Measurements from ENCODE around the gene MYCBP. TPM values are rescaled to one million over a fixed set of nuclear protein-coding genes. Genes with fewer than 3 reads are reported as not detected.

Gene MYCBP
- total and polyA plus RNA-seq, 2 of the 13 experiments (the other 11 are each of a cell fraction or from before 2014, with no cell fraction given): 11.4 to 30.4 TPM

- H3K9ac ChIP-seq (ENCODE audit: insufficient read depth, low read depth, low read length): no peak overlapping the region
- H3K79me2 ChIP-seq (ENCODE audit: insufficient read depth, low read length): no peaks in the 10 kb centered on the region
- H2AFZ ChIP-seq (ENCODE audit: low read length): no peak overlapping the region
- no peaks in the 10 kb centered on the region for H3K36me3 ChIP-seq (replicated peaks in 1 of 2; ENCODE audit: control insufficient read depth in 1 of 2, insufficient read depth in 2 of 2, low read length in 2 of 2)
- in situ Hi-C loops (cut with HindIII; ENCODE audit: extremely low pct_ligation_motif_present, low pct_unique_long_range_greater_than_20kb) (no loop called here), intact Hi-C loops (cut with micrococcal nuclease; ENCODE audit: unreplicated experiment) (loop anchor here (10.0 kb wide), 1 partner anchor 568 kb away; no protein-coding TSS in a partner anchor)
- no peaks in the 10 kb centered on the region for H3K4me1 ChIP-seq (ENCODE audit: insufficient read depth, low read length)
- no TSS peak for BruUV-seq (replicated peaks)
- no peaks in the 10 kb centered on the region for H3K9me3 ChIP-seq (ENCODE audit: low read length)
- no peak overlapping the region for H3K27ac ChIP-seq (ENCODE audit: extremely low read length, insufficient read depth, low read length)
- ATAC-seq (no peak), FAIRE-seq (no peak), DNase-seq (ENCODE audit: low spot score) (no peak)
- POLR2A ChIA-PET: no interaction called here
- 10% methylated on average over 5 of the region's 5 CpGs for WGBS (ENCODE audit: low lambda C conversion rate)
- H3K27me3 ChIP-seq (ENCODE audit: control insufficient read depth in 1 of 2, insufficient read depth in 2 of 2, low read length in 2 of 2): peaks cover 0 to 63% of the 10 kb centered on the region in 2 experiments
- no peak overlapping the region for H3K4me2 ChIP-seq (ENCODE audit: low read depth, low read length)
- no peak for TF ChIP-seq NR2F2 (IDR thresholded peaks at IDR 0.05; ENCODE audit: borderline replicate concordance, low read depth)
- TF ChIP-seq KAT2B (IDR thresholded peaks at IDR 0.05; ENCODE audit: borderline replicate concordance, low read depth, low read length): no peak
- TF ChIP-seq HES4 (CRISPR knock-in tag; IDR thresholded peaks at IDR 0.05; ENCODE audit: borderline replicate concordance): no peak
- no peak for TF ChIP-seq HIC2 (CRISPR knock-in tag; IDR thresholded peaks at IDR 0.05; ENCODE audit: low read depth)
- no peak for TF ChIP-seq NCOA5 (CRISPR knock-in tag; IDR thresholded peaks at IDR 0.05)
- TF ChIP-seq MYPOP (CRISPR knock-in tag; IDR thresholded peaks at IDR 0.05): no peak
- no peak for TF ChIP-seq ZNF253 (CRISPR knock-in tag; IDR thresholded peaks at IDR 0.05; ENCODE audit: borderline replicate concordance)
- no peak for TF ChIP-seq HINFP (CRISPR knock-in tag; IDR thresholded peaks at IDR 0.05; ENCODE audit: low read depth)
- TF ChIP-seq HMG20B (CRISPR knock-in tag; conservative IDR thresholded peaks at IDR 0.05): no peak
- no peaks in the 10 kb centered on the region for H4K20me1 ChIP-seq (ENCODE audit: insufficient read depth, low read length)
- no peak overlapping the region for H3K4me3 ChIP-seq (replicated peaks in 1 of 3; ENCODE audit: insufficient read depth in 1 of 3, low read depth in 2 of 3, low read length in 3 of 3)
- CTCF ChIA-PET (ENCODE audit: low intra/inter-chr PET ratio, low total read pairs): no interaction called here
Measured at GRCh38 chr1:38812981-38813380, 60.2 kb downstream of the MYCBP start.

Small RNA genes lying within 50 kb of the gene (small RNA-seq; reads per million reads assigned to genes)
- gene GJA9-MYCBP (ENCODE audit: insufficient read depth in 2 of 3, insufficient read length in 3 of 3, low read depth in 2 of 3, low replicate concordance in 1 of 3): 0 reads per million in 3 experiments

Other genes starting within 250 kb of the MYCBP start
- gene RRAGC, start 13.6 kb downstream of the MYCBP start, total RNA-seq (2016; rRNA removed; fragmentation: Illumina TruSeq; extraction: Trizol): 7.6 and 15.4 TPM in 2 replicates
- gene RRAGC, start 13.6 kb downstream of the MYCBP start, polyA plus RNA-seq (2011; rRNA removed): 6.4 and 8.0 TPM in 2 replicates
- 0.13 and 0.14 TPM in 2 replicates for gene GJA9, start 8.2 kb upstream of the MYCBP start, total RNA-seq (2016; rRNA removed; fragmentation: Illumina TruSeq; extraction: Trizol)
- gene GJA9, start 8.2 kb upstream of the MYCBP start, polyA plus RNA-seq (2011; rRNA removed): 0.08 TPM in 1 of 2 replicates, not detected in the other
- 3.4 and 5.4 TPM in 2 replicates for gene RHBDL2, start 68.5 kb upstream of the MYCBP start, total RNA-seq (2016; rRNA removed; fragmentation: Illumina TruSeq; extraction: Trizol)
- gene RHBDL2, start 68.5 kb upstream of the MYCBP start, polyA plus RNA-seq (2011; rRNA removed): 1.6 and 3.3 TPM in 2 replicates
- 123 and 154 TPM in 2 replicates for gene AKIRIN1, start 117.9 kb upstream of the MYCBP start, total RNA-seq (2016; rRNA removed; fragmentation: Illumina TruSeq; extraction: Trizol)
- gene AKIRIN1, start 117.9 kb upstream of the MYCBP start, polyA plus RNA-seq (2011; rRNA removed): 96.9 and 157 TPM in 2 replicates
- gene NDUFS5, start 153.0 kb upstream of the MYCBP start, total RNA-seq (2016; rRNA removed; fragmentation: Illumina TruSeq; extraction: Trizol): 466 and 655 TPM in 2 replicates
- 219 and 263 TPM in 2 replicates for gene NDUFS5, start 153.0 kb upstream of the MYCBP start, polyA plus RNA-seq (2011; rRNA removed)

Data from HepG2 (cell line).